Thyroid gland (tissue), 4 donors: ENCODE measurements around the gene SCARF1. TPM values are rescaled to one million over a fixed set of nuclear protein-coding genes. Genes with fewer than 3 reads are reported as not detected.

Source experiments
- DNase-seq, 2 donors: peaks; one replicate each; pipeline ENCODE4 v3.0.0-alpha.2; 2019
- H3K27ac ChIP-seq, 3 donors: fragments of 200-600 bp; sonication (generic); 1 replicate in 2 of 3; 2 replicates in 1 of 3; pipeline ENCODE4 v1.5.1; 2016 to 2019; ENCODE audit warnings: mild to moderate bottlenecking in 1 of 3, moderate library complexity in 1 of 3
- H3K27me3 ChIP-seq: fragments of 200-600 bp; sonication (generic); one replicate; pipeline ENCODE4 v1.5.1; 2019
- H3K36me3 ChIP-seq, 2 donors: fragments of 200-600 bp; sonication (generic); one replicate each; pipeline ENCODE4 v1.5.1; 2016 to 2019
- H3K4me1 ChIP-seq, 2 donors: fragments of 200-600 bp; sonication (generic); one replicate each; pipeline ENCODE4 v1.5.1; 2017 to 2019
- H3K4me3 ChIP-seq, 3 donors: fragments of 200-600 bp; sonication (generic); replicated peaks in 1 of 3; 1 replicate in 2 of 3; 2 replicates in 1 of 3; pipeline ENCODE4 v1.5.1; 2016; ENCODE audit warnings: mild to moderate bottlenecking in 1 of 3
- H3K9me3 ChIP-seq: fragments of 200-600 bp; sonication (generic); one replicate; pipeline ENCODE4 v1.5.1; 2017
- POLR2A ChIP-seq, 2 donors: fragments of 450-650 bp; IDR thresholded peaks; one replicate each; pipeline ENCODE4 v1.6.1; 2017; ENCODE audit warnings: antibody characterized with exemption in 2 of 2, mild to moderate bottlenecking in 2 of 2, moderate library complexity in 1 of 2
- WGBS, 2 donors: methylation state at CpG; one replicate each; pipeline ENCODE4 v1.1.5; 2017; 5-methylcytosine and 5-hydroxymethylcytosine counted together
- intact Hi-C: fragments of 100-400 bp; cut with DNase I; formaldehyde crosslinking; loops from one replicate; pipeline ENCODE4 v1.15.1; 2023
- total RNA-seq, 4 donors: library from RNA; depleted of rRNA; stranded (reverse); fragments of >200 nt; gene quantifications; one replicate each; pipeline ENCODE4 v1.2.3, GENCODE V29; 2016
- TF ChIP-seq, protein P1 (sequence below), 6 experiments: fragments of 200-600 bp in 3 of 6; fragments of 450-650 bp in 3 of 6; sonication (generic) in 3 of 6; IDR thresholded peaks; one replicate each; pipeline ENCODE4 v1.5.1; 2016 to 2019; ENCODE audit warnings: antibody characterized with exemption in 6 of 6, mild to moderate bottlenecking in 2 of 6, inconsistent platforms in 1 of 6, moderate library complexity in 1 of 6

The SCARF1 gene
- total RNA-seq, 4 donors from 2014 or later, result 31.6 to 52.0 (median 35.5) TPM

DNA sequence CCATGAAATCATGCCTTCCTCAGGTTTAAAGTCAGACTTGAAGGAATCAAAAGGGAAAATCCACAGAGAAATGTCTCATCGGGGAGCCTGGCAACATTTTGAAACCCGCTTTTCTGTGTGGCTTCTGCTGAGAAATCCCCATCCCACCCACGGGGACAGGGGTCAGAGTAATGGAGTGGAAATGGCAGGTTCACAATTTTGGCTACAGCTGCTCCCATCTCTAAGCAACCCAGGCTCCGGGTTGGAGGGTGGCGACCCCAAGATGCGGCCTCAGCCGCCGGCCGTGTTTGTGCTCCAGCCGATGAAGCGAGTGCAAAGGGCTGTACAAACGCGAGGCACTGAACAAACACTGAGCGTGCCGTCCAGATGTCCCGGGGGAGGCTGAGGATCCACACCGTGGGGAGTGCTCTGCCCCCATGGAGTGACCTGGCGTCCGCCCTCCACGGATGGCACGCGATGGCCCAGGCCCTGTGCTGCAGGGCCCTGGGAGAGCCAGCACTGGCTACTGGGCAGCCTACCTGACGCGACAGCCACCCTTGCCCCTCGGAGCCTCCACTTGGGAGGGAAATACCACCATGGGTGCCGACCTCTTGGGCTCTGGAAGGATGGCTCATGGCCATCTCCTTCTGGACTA lies 39.1 kb downstream of the SCARF1 start:
- WGBS, 2 donors, result 39 to 64% methylated on average over 10 to 18 of the region's 26 CpGs
- H3K27me3 ChIP-seq, result no peaks in the 10 kb centered on the region
- peak; percentile 73 to 76 for DNase-seq

DNA sequence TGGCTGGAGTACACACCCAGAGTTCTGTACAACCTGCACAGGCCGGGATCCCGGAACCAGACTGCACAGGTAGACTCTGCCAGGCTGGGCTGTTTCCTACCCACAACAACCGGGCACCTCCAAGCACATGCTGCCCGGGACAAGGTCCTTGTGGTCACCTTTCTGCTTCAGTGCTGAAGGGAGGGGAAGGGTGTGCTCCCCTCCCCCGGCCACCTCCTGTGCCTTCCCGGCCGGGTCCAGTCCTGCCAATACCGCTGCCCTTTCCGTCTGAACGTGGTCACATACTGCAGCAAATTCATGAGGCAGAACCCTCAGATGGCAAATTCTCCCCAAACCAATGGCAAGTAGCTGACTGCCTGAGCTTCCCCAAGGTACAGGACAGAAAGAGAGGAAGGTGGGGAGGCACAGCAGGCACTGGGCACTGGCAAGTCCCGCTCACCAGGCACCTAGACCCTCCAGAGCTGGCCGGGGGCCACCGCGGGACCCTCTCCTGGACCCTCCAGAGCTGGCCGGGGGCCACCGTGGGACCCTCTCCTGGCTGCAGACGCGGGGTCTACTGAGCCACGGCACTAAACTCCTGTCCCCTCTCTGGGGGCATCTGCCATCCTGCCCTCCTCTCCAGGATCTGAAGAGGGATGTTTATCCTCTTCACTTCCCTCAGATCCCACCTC lies 39.7 kb downstream of the SCARF1 start:
- peak overlapping the region; percentile 74 to 89 (median 87) for H3K27ac ChIP-seq
- TF ChIP-seq POLR2A (IDR thresholded peaks at IDR 0.05), result peak in 1 of 2 donors; percentile 34
- TF ChIP-seq, protein P1, sequence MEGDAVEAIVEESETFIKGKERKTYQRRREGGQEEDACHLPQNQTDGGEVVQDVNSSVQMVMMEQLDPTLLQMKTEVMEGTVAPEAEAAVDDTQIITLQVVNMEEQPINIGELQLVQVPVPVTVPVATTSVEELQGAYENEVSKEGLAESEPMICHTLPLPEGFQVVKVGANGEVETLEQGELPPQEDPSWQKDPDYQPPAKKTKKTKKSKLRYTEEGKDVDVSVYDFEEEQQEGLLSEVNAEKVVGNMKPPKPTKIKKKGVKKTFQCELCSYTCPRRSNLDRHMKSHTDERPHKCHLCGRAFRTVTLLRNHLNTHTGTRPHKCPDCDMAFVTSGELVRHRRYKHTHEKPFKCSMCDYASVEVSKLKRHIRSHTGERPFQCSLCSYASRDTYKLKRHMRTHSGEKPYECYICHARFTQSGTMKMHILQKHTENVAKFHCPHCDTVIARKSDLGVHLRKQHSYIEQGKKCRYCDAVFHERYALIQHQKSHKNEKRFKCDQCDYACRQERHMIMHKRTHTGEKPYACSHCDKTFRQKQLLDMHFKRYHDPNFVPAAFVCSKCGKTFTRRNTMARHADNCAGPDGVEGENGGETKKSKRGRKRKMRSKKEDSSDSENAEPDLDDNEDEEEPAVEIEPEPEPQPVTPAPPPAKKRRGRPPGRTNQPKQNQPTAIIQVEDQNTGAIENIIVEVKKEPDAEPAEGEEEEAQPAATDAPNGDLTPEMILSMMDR (IDR thresholded peaks at IDR 0.05), result no peak
- intact Hi-C loops, result no loop called here
- peak; percentile 93 to 95 for DNase-seq
- H3K36me3 ChIP-seq, result no peaks in the 10 kb centered on the region
- H3K4me3 ChIP-seq, result peak overlapping the region in 1 of 3 donors; percentile 0
- no peaks in the 10 kb centered on the region for H3K27me3 ChIP-seq
- WGBS, 2 donors, result 53 to 56% methylated on average over 12 to 14 of the region's 19 CpGs
- H3K4me1 ChIP-seq, result peaks cover 46 to 50% of the 10 kb centered on the region in 2 donors
- no peaks in the 10 kb centered on the region for H3K9me3 ChIP-seq

More for the DNA sequence above, 39.1 kb downstream of the SCARF1 start:
- intact Hi-C loops, result no loop called here
- TF ChIP-seq POLR2A (IDR thresholded peaks at IDR 0.05), result peak in 1 of 2 donors; percentile 1
- TF ChIP-seq, protein P1 (IDR thresholded peaks at IDR 0.05), result no peak
- no peak overlapping the region for H3K4me3 ChIP-seq
- H3K36me3 ChIP-seq, result no peaks in the 10 kb centered on the region
- peaks cover 46 to 56% of the 10 kb centered on the region in 2 donors for H3K4me1 ChIP-seq
- H3K27ac ChIP-seq, result peak overlapping the region; percentile 74 to 89 (median 87)
- H3K9me3 ChIP-seq, result no peaks in the 10 kb centered on the region

DNA sequence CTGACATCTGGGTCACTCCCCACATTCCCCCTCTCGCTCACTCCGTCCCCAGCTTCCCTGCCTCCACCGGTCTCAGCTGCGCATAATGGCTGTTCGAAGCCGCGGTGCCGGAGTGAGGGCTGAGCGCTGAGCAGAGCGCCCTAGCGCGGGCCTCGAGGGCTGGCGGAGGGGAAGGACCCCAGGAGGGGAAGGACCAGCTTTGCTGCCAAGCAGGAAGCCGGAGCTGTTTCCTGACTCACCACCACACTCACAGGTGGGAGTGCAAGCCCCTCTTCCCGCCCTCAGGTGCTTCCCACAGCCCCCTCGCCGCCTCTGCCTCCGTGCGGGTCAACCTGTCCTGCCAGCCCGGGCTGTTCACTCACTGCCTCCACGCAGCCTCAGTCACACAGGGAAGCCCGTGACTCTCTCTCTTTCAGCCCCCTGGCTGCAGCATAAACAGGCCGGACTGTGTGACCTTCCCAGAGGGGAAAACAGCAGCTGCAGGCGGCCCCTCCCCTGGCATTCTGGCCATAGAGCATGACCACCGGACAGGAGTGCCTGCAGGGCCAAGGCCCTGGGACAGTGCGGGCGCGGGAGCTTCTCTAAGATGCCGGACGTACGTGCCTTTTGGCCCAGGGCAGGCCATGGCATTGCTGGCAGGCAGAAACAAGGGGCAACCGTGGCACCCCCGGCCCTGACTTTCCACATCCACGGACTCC lies 40.6 kb downstream of the SCARF1 start:
- peak overlapping the region in 1 of 3 donors; percentile 0 for H3K4me3 ChIP-seq
- intact Hi-C loops, result no loop called here
- H3K9me3 ChIP-seq, result no peaks in the 10 kb centered on the region
- H3K27me3 ChIP-seq, result no peaks in the 10 kb centered on the region
- peak overlapping the region; percentile 74 to 89 (median 87) for H3K27ac ChIP-seq
- H3K36me3 ChIP-seq, result no peaks in the 10 kb centered on the region
- H3K4me1 ChIP-seq, result peaks cover 46 to 50% of the 10 kb centered on the region in 2 donors
- DNase-seq, result peak; percentile 29 to 37
- TF ChIP-seq, protein P1 (IDR thresholded peaks at IDR 0.05), result no peak
- no peak for TF ChIP-seq POLR2A (IDR thresholded peaks at IDR 0.05)
- 52 to 61% methylated on average over 9 to 17 of the region's 35 CpGs for WGBS, 2 donors

DNA sequence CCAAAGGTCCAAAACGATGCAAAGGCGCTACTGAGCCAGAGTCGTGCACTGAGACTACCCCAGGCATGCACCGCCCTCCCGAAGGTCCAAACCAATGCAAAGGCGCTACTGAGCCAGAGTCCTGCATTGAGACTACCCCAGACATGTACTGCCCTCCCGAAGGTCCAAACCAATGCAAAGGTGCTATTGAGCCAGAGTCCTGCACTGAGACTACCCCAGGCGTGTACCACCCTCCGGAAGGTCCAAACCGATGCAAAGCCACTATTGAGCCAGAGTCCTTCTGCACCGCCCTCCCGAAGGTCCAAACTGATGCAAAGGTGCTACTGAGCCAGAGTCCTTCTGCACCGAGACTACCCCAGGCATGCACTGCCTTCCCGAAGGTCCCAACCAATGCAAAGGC lies 44.0 kb downstream of the SCARF1 start:
- DNase-seq, result no peak
- intact Hi-C loops, result no loop called here
- H3K9me3 ChIP-seq, result no peaks in the 10 kb centered on the region
- TF ChIP-seq POLR2A (IDR thresholded peaks at IDR 0.05), result no peak
- TF ChIP-seq, protein P1 (IDR thresholded peaks at IDR 0.05), result no peak
- H3K4me3 ChIP-seq, result no peak overlapping the region
- H3K27ac ChIP-seq, result no peak overlapping the region
- WGBS, 2 donors, result 93 to 96% methylated on average over 11 to 13 of the region's 14 CpGs
- no peaks in the 10 kb centered on the region for H3K27me3 ChIP-seq
- no peaks in the 10 kb centered on the region for H3K36me3 ChIP-seq
- peaks cover 19% of the 10 kb centered on the region in 2 donors for H3K4me1 ChIP-seq
